ENCODE data around the gene MAPKAP1. TPM values are rescaled to one million over a fixed set of nuclear protein-coding genes. Genes with fewer than 3 reads are reported as not detected.

The MAPKAP1 gene
- total RNA-seq, 1 donor from 2014 or later: 67.3 TPM

- Mint-ChIP-seq H3K27ac (no peak overlapping the region), H3K4me3 (no peak overlapping the region), H3K9me3 (no peaks in the 10 kb centered on the region), H3K27me3 (no peaks in the 10 kb centered on the region), H3K36me3 (no peaks in the 10 kb centered on the region), H3K4me1 (ENCODE audit: unreplicated experiment) (peaks cover 39% of the 10 kb centered on the region)
- DNase-seq (ENCODE audit: extremely low spot score, unreplicated experiment): no peak
- TF ChIP-seq CTCF (conservative IDR thresholded peaks at IDR 0.05): no peak
Measured at GRCh38 chr9:125510980-125511379, 196.0 kb downstream of the MAPKAP1 start.

- no peak for TF ChIP-seq CTCF (conservative IDR thresholded peaks at IDR 0.05)
- no peak overlapping the region for H3K27ac Mint-ChIP-seq
- H3K9me3 Mint-ChIP-seq: no peaks in the 10 kb centered on the region
- H3K4me1 Mint-ChIP-seq (ENCODE audit: unreplicated experiment): peaks cover 32% of the 10 kb centered on the region
- H3K4me3 Mint-ChIP-seq: no peak overlapping the region
- no peak for DNase-seq (ENCODE audit: extremely low spot score, unreplicated experiment)
- no peaks in the 10 kb centered on the region for H3K27me3 Mint-ChIP-seq
- peaks cover 4% of the 10 kb centered on the region for H3K36me3 Mint-ChIP-seq
Measured at GRCh38 chr9:125509476-125509875, 197.5 kb downstream of the MAPKAP1 start.

- no peak for TF ChIP-seq CTCF (conservative IDR thresholded peaks at IDR 0.05)
- H3K36me3 Mint-ChIP-seq: peaks cover 5% of the 10 kb centered on the region
- H3K27ac Mint-ChIP-seq: no peak overlapping the region
- no peaks in the 10 kb centered on the region for H3K27me3 Mint-ChIP-seq
- peaks cover 32% of the 10 kb centered on the region for H3K4me1 Mint-ChIP-seq (ENCODE audit: unreplicated experiment)
- DNase-seq (ENCODE audit: extremely low spot score, unreplicated experiment): no peak
- H3K4me3 Mint-ChIP-seq: no peak overlapping the region
- H3K9me3 Mint-ChIP-seq: no peaks in the 10 kb centered on the region
Measured at GRCh38 chr9:125508249-125508648, 198.8 kb downstream of the MAPKAP1 start.

GRCh38 chr9:125507226-125507625 is 199.8 kb downstream of the MAPKAP1 start:
- DNase-seq (ENCODE audit: extremely low spot score, unreplicated experiment): no peak
- Mint-ChIP-seq H3K4me1 (ENCODE audit: unreplicated experiment) (peaks cover 31% of the 10 kb centered on the region), H3K36me3 (peaks cover 10% of the 10 kb centered on the region), H3K4me3 (no peak overlapping the region), H3K27me3 (no peaks in the 10 kb centered on the region), H3K9me3 (no peaks in the 10 kb centered on the region), H3K27ac (no peak overlapping the region)
- TF ChIP-seq CTCF (conservative IDR thresholded peaks at IDR 0.05): no peak

- H3K27ac Mint-ChIP-seq: no peak overlapping the region
- peaks cover 21% of the 10 kb centered on the region for H3K4me1 Mint-ChIP-seq (ENCODE audit: unreplicated experiment)
- no peak for DNase-seq (ENCODE audit: extremely low spot score, unreplicated experiment)
- no peaks in the 10 kb centered on the region for H3K27me3 Mint-ChIP-seq
- no peak overlapping the region for H3K4me3 Mint-ChIP-seq
- H3K36me3 Mint-ChIP-seq: peaks cover 16% of the 10 kb centered on the region
- H3K9me3 Mint-ChIP-seq: no peaks in the 10 kb centered on the region
- no peak for TF ChIP-seq CTCF (conservative IDR thresholded peaks at IDR 0.05)
Measured at GRCh38 chr9:125505988-125506438, 201.0 kb downstream of the MAPKAP1 start.

- peaks cover 9% of the 10 kb centered on the region for H3K4me1 Mint-ChIP-seq (ENCODE audit: unreplicated experiment)
- H3K4me3 Mint-ChIP-seq: no peak overlapping the region
- DNase-seq (ENCODE audit: extremely low spot score, unreplicated experiment): no peak
- no peaks in the 10 kb centered on the region for H3K9me3 Mint-ChIP-seq
- H3K27ac Mint-ChIP-seq: no peak overlapping the region
- H3K27me3 Mint-ChIP-seq: no peaks in the 10 kb centered on the region
- TF ChIP-seq CTCF (conservative IDR thresholded peaks at IDR 0.05): no peak
- H3K36me3 Mint-ChIP-seq: peaks cover 24% of the 10 kb centered on the region
Measured at GRCh38 chr9:125504616-125505015, 202.4 kb downstream of the MAPKAP1 start.

Data from type B pancreatic cell (in vitro differentiated cells).